Thoracic aorta (tissue), 2 donors: ENCODE results near the gene SLC8B1. TPM values are rescaled to one million over a fixed set of nuclear protein-coding genes. Genes with fewer than 3 reads are reported as not detected.

Source experiments
- ATAC-seq: fragments of 150-250 bp; one replicate; pipeline ENCODE4 v1.8.0; 2017; ENCODE audit warnings: low read depth; ENCODE audit not compliant: insufficient number of reproducible peaks, low FRiP score
- DNase-seq: peaks from one replicate; pipeline ENCODE4 v3.0.0-alpha.2; 2020; ENCODE audit warnings: low spot score
- H3K27ac ChIP-seq, 2 donors: fragments of 200-600 bp; sonication (generic); 1 replicate in 1 of 2; 2 replicates in 1 of 2; pipeline ENCODE4 v1.5.1; 2016; ENCODE audit warnings: mild to moderate bottlenecking in 2 of 2, moderate library complexity in 2 of 2
- H3K27me3 ChIP-seq: fragments of 200-600 bp; sonication (generic); replicated peaks from 2 replicates; pipeline ENCODE4 v1.6.0; 2016; ENCODE audit warnings: mild to moderate bottlenecking; ENCODE audit not compliant: insufficient read depth
- H3K36me3 ChIP-seq: fragments of 200-600 bp; sonication (generic); one replicate; pipeline ENCODE4 v1.5.1; 2016
- H3K4me1 ChIP-seq, 2 donors: fragments of 200-600 bp; sonication (generic); 1 replicate in 1 of 2; 2 replicates in 1 of 2; pipeline versions ENCODE4 v1.5.1 to v1.6.0; 2016; ENCODE audit warnings: low read depth in 2 of 2, mild to moderate bottlenecking in 1 of 2; ENCODE audit not compliant: control insufficient read depth in 1 of 2
- H3K4me3 ChIP-seq: fragments of 200-600 bp; sonication (generic); 2 replicates; pipeline ENCODE4 v1.5.1; 2016; ENCODE audit warnings: mild to moderate bottlenecking
- H3K9me3 ChIP-seq: fragments of 200-600 bp; sonication (generic); 2 replicates; pipeline ENCODE4 v1.5.1; 2016
- CTCF ChIP-seq: fragments of 200-600 bp; sonication (generic); IDR thresholded peaks from one replicate; pipeline ENCODE4 v1.5.1; 2019; ENCODE audit warnings: antibody characterized with exemption
- total RNA-seq, 2 donors: library from RNA; depleted of rRNA; stranded (reverse); fragments of >200 nt; gene quantifications; one replicate each; pipeline versions ENCODE4 v1.1.0 to v1.2.3, GENCODE V29; 2016

SLC8B1 gene
- total RNA-seq, 2 donors from 2014 or later = 41.7 to 85.1 TPM

- H3K9me3 ChIP-seq = no peaks in the 10 kb centered on the region
- H3K27me3 ChIP-seq = no peaks in the 10 kb centered on the region
- DNase-seq (no peak), ATAC-seq (no peak)
- H3K4me1 ChIP-seq = no peaks in the 10 kb centered on the region
- H3K36me3 ChIP-seq = peaks cover 47% of the 10 kb centered on the region
- no peak overlapping the region for H3K27ac ChIP-seq
- no peak for TF ChIP-seq CTCF
- no peak overlapping the region for H3K4me3 ChIP-seq
Observed at GRCh38 chr12:113373969-113374368, 39.1 kb upstream of the SLC8B1 start.

- no peaks in the 10 kb centered on the region for H3K9me3 ChIP-seq
- no peaks in the 10 kb centered on the region for H3K27me3 ChIP-seq
- H3K27ac ChIP-seq = no peak overlapping the region
- peaks cover 42% of the 10 kb centered on the region for H3K36me3 ChIP-seq
- DNase-seq (no peak), ATAC-seq (no peak)
- TF ChIP-seq CTCF = no peak
- H3K4me1 ChIP-seq = no peaks in the 10 kb centered on the region
- no peak overlapping the region for H3K4me3 ChIP-seq
Observed at GRCh38 chr12:113373440-113373839, 38.5 kb upstream of the SLC8B1 start.

GRCh38 chr12:113372371-113372770, 37.5 kb upstream of the SLC8B1 start:
- TF ChIP-seq CTCF = no peak
- Histone ChIP-seq H3K36me3 (peaks cover 44% of the 10 kb centered on the region), H3K4me1 (peaks cover 0 to under 1% of the 10 kb centered on the region in 2 donors), H3K27me3 (no peaks in the 10 kb centered on the region), H3K27ac (no peak overlapping the region), H3K4me3 (no peak overlapping the region), H3K9me3 (no peaks in the 10 kb centered on the region)
- ATAC-seq = no peak
- no peak for DNase-seq

- TF ChIP-seq CTCF = no peak
- no peaks in the 10 kb centered on the region for H3K27me3 ChIP-seq
- no peaks in the 10 kb centered on the region for H3K9me3 ChIP-seq
- H3K4me3 ChIP-seq = no peak overlapping the region
- peaks cover 0 to 6% of the 10 kb centered on the region in 2 donors for H3K4me1 ChIP-seq
- no peak for ATAC-seq
- no peak for DNase-seq
- H3K36me3 ChIP-seq = peaks cover 41% of the 10 kb centered on the region
- no peak overlapping the region for H3K27ac ChIP-seq
Observed at GRCh38 chr12:113371808-113372207, 36.9 kb upstream of the SLC8B1 start.

- Histone ChIP-seq H3K4me1 (peaks cover 4 to 13% of the 10 kb centered on the region in 2 donors), H3K36me3 (peaks cover 34% of the 10 kb centered on the region), H3K9me3 (no peaks in the 10 kb centered on the region), H3K27me3 (no peaks in the 10 kb centered on the region), H3K27ac (no peak overlapping the region), H3K4me3 (no peak overlapping the region)
- ATAC-seq = no peak
- DNase-seq = no peak
- no peak for TF ChIP-seq CTCF
Observed at GRCh38 chr12:113370923-113371682, 36.2 kb upstream of the SLC8B1 start.
